HG02642 (cell line): ENCODE measurements around the gene LRRC4C.
A peak's percentile ranks its signal among the peaks of the same experiment; 100 is the strongest.

Experiments
- ATAC-seq: cut with Tn5 transposase; IDR thresholded peaks from one replicate; pipeline ENCODE4 v1.9.1; 2021; ENCODE audit warnings: mild to moderate bottlenecking; ENCODE audit not compliant: unreplicated experiment, poor library complexity

Gene LRRC4C

DNA sequence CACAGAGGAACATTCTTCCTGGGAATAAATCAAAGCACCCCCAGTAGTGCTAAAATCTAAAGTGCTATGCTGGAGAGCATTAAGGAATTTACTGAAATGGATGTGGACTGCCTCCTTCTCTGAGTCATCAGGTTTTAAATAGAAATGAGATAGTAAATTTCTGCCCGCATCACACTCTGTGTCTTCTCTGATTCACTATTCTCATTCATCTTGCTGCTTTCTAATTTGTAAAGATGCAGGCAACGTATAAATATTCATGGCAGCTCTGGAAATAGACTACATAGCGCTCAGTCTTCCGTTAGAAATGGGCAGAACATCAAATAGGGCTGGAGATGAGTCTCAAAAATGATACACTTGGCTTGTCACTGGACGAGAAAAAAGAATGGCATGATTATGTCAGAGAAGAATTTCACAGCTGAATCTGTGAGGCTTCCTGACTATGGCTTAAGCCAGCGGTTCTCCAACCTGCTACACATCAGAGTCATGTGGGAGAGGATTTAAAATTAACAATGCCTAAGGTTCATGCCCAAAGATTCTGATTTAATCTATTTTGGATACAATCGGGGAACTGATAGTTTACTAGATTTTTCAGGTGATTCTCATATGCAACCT, 178.2 kb downstream of the LRRC4C start:
- no peak for ATAC-seq

DNA sequence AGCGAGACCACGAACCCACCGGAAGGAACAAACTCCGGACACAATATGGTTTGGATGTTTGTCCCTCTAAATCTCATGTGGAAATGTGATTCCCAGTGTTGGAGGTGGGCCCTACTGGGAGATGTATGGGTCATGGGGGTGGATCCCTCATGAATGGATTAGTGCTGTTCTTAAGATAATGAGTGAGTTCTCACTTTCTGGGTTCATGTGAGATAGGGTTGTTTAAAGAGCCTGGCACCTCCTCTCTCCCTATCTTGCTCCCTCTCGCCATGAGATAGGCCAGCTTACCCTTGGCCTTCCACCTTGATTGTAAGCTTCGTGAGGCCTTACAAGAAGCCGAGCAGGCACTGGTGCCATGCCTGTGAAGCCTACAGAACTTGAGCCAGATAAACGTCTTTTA, 184.6 kb downstream of the LRRC4C start:
- ATAC-seq, result no peak

DNA sequence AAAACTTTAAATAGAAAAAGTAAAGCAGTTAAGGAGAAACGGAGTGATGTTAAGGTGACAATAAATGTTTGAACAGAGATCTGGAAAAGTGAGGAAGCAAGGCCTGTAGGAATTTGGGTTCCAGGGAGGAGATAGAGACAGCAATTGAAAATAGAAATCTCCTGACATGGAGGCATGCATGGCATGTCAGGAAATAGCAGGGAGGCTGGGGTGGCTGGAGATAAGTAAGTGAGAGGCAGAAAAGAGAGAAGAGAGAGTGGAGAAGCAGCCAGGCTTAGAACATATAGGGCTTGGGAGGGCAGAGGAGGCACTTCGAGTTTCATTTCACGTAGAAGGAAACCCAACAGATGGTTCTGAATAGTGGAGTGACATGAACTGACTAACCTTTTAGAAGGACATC, 185.5 kb downstream of the LRRC4C start:
- ATAC-seq, result no peak

DNA sequence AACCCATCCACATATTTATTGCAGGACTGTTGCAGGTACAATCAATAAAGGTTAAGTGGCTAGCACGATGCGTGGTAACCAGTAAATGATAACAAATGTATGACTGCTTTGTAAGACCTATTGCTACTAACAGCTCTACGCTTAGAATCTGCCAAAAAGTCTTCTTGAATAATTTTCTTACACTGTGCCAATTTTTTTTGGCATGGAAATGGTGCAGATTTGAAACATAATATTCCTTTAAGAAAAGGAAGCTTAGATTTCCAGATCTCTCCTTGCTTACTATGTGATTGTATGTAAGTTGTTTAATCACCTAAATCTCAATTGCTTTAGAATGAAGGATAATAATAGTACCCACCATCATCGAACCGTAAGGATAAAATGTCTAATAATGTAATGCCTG, 192.0 kb downstream of the LRRC4C start:
- ATAC-seq, result no peak

DNA sequence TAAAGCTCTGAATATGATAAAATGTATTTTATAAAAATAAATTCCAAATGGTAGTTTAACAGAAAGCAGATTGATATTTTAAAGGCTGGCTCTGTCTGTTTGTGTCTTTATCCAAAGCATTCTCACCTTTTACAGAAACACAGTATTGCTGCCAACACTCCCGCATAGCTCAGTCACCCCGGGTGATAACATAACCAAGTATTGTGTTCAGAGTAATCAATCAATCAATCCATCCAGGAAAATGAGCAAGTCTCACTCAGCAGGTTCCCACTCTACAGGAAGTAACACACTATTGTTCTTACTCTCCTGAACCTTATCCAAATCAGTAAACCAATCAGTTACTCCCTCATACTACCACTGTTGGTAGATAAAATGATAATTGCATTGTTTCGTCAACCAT, 203.4 kb downstream of the LRRC4C start:
- ATAC-seq, result no peak

DNA sequence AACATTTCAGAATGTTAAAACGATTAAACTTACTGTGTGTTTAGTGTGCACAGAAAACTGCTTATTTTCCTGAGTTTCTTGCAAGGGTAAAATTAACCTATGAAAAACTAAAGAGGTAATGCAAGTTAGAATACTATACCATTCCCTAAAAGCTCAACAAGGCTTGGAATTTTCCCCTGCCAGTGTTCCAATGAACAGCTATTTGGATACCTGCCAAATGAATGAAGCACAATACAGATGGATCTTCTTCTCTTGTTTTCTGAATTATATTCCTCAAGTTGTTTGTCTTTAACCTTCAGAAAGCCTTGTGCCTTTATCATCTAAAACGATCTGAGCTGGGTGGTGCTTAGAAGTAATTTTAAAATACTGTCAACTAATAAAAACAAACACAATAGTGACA, 204.5 kb downstream of the LRRC4C start:
- ATAC-seq, result no peak

DNA sequence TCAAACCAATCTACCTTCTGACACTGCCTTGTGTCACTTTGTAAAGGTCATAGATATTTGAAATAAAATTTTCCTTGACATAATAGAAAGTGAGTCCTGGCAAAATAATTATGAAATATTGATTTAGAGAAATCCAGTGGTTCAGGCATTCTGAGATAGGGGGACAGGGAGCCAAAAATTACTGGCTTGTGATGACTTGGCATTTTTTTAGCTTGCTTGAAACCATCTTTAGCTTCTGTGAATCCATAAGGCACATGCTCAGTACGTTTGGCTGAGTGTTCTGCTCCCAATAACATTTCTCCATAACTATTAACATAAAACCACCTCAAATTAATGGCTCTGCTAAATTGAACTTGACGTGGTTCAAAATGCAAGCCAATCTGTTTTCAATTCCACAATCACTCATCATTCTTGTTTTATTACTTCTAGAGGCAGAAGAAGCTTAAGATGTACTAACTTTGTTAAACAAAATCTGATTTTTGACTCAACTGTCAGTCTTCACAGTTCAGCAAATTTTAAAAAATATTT, 209.0 kb downstream of the LRRC4C start:
- no peak for ATAC-seq

DNA sequence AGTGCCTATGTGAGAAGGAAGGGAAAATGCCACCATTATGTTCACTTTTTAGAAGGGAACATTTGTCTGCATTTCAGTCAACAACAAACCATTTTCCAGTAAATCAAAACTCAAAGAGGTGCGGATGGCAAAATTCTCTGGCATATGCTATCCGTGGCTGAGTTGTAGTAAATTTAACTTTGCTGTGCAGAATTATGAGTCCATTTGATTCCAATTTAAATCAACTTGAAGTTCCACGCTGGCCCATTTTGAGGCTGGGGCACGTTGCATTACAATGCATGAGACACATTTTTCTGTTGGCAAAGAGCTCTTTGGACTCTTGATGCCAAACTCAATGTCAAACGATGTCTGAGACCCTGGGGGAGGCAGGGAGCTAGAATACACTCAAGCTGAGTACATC, 211.8 kb downstream of the LRRC4C start:
- no peak for ATAC-seq

DNA sequence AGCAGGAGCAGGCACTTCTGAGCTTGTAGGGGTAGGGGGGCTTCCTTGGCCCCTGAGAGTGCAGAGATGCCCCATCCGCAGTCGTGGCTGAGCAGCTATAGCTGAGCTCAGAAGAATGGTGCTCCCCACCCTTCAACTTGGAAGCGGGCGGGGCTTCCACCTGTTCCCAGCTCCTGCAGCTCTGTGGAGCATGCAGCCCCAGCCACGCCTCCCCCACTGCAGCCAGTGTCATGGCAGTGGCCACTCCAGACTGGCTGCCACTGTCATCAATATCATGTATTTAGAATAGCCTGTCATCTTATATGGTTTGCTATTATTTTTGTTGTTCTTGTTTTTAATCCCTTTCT, 213.1 kb downstream of the LRRC4C start:
- no peak for ATAC-seq

DNA sequence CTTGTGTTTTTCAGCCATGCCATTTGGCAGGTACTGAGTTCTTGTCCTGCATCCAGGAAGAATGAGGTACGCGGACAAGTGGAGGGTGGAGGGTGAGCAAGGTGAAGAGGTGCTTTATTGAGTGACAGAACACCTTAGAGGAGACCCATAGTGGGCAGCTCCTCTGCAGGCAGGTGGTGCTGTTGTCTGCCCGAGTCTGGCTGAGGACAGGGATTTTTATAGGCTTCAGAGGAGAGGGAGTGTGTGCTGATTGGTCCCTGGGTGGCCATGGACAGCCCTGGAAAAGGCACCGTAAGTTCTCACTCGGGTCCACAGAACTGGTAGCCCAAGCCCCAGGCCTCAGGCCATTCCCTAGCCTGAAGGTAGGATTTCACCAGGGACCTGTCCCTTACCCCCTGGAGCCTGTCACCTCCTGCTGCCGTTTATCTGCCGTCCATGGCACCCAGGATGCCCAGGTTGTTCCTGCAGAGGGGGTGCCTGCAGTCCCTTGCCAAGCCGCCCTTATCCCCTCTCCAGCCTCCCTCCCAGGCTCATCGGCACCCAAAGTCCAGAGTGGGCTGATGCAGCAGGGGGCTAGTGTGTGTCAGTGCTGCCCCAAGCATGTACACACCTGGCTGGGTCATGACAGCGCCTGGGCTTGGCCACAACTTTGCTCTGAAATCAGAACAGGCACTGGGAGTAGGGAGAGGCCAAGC, 213.6 kb downstream of the LRRC4C start:
- ATAC-seq, result no peak

DNA sequence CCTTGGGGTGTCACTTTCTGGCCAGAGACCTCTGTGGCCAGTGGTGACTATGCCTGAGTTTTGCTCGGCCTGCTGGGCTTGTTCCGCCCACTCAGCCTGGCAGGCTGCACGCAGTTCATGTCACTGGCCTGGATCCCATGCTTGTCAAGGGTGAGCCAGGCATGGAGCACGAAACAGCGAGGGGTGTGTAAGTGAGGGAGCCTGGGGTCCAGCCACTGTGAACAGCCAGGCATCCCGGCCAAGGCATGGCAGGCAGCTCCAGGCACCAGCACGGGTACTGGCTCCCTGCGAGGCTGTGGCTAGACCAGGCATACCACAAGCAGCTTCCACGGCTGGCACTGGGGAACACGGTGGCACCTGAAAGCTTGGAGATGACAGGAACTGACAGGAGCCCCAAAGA, 214.3 kb downstream of the LRRC4C start:
- no peak for ATAC-seq

DNA sequence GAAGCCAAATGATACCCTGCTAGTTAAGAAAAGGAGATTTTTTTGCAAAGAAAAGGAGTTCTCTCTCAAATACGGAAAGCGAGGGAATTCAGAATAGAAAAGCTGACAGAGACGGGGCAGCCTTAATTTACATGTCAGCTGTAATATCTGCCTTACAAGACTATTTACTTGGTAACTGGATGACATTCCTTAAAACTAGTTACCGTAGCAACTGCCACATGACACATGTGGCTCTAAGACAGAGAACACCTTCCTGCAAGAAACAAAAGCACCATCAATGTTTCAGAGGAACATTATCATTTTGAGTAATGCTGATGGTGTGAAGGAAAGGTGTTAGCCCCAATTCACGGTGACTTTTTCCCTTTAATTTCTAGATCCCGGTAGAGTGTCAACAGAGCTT, 222.1 kb downstream of the LRRC4C start:
- no peak for ATAC-seq

DNA sequence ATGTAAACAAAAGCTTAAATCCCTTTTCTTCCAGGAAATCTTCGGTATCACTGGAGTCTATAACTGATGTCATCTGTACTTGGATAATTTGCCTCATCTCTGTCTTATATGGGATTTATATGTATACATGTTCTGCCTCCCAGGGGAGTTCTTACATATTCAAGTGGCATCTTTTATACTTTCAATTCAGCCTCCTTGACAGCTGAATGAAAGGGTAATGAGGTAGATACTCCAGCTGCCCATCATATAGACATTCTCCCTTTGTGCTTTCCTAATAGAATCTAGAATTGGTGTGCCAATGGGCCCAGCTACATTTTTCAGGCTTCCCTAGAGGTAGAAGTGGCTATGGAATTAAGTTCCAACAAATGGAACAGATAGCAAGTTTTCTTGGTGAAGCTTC, 223.8 kb downstream of the LRRC4C start:
- ATAC-seq, result no peak

DNA sequence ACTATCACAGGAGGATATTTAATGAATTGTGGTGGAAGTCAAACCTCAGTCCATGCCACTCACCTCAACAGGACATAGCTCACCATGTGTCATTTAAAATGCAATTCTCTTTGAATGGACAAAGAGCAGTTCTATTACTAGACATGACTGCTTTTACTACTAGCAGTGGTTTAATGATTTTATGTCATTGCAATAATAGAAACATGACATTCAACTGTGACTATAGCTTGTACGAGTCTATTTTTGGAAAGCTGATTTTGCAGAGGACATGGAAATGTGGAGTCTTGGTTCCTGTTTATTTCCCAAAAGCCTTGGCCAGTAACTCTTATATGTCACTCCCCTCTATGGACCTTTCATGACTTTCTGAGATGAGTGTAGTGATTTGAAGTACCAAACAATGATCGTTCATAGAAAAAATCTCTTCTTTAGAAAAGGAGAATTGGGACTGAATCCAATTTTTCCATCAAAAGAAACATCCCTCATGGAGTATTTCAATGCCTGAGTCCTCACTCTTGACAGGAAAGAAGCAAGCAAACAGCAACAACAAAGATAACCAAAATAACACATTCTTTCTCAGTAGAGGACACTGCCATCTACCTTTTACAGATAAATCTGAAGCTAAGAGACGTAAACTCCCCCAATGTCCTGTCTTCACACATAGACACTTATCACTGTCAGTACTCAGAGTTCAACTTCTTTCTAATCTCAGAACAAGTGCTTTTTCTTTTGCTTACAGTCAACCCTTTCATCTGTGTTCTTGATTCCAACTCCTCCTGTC, 233.4 kb downstream of the LRRC4C start:
- no peak for ATAC-seq

DNA sequence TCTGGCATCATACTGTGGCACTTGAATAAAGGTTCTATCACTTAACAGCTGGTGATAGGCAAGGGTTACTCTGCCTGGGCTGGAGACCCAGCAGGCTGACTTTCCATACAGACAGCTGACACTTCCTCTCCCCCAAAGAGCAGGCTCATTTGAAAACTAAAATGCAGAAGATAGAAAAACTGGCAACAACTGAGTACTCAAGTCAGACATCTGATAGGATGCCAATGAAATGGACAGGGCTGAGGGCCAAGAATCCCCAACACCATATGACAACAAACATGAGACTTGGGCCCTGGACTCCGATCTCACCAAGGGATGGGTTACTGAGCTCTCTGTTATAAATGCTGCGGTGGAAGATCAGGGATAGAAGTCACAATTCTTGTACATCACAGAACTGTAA, 237.2 kb downstream of the LRRC4C start:
- no peak for ATAC-seq

DNA sequence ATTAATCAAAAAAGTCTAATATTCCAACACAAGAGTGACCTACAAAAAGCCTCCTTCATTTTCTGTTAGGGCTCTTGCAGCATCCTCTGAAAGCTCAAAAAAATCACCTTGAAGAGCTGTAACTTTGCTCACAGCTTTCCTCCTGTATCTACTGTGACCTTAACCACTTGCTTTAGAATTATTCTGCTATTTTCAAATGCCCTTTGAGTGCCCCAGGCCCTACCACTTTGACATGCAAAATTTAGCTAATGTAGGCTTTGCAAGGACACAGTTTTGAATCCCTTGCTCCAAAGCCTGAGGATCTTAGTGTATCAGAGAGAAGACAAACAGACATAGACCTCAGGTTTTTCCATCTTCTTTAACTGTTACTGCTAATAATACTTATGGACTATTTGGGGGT, 253.1 kb downstream of the LRRC4C start:
- ATAC-seq, result no peak

DNA sequence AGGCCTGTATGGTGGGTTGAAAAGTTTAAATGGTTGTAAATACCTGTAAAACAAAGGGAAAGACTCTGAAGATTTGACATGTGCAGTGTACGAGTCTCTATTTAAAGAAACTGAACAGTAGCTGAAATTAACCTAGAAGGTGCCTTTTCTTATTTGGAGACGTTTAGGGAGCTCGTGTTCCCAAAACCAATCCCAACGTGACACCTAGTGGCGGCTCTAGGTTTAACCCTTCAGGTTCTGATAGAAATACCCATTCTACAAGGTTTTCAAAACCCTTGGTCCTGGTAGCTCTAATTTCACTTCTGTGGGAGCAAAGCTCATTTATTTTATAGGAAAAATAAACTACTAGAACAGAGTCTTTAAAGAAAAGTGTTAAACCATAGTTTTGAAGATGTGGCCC, 258.3 kb downstream of the LRRC4C start:
- peak; percentile 62 for ATAC-seq

DNA sequence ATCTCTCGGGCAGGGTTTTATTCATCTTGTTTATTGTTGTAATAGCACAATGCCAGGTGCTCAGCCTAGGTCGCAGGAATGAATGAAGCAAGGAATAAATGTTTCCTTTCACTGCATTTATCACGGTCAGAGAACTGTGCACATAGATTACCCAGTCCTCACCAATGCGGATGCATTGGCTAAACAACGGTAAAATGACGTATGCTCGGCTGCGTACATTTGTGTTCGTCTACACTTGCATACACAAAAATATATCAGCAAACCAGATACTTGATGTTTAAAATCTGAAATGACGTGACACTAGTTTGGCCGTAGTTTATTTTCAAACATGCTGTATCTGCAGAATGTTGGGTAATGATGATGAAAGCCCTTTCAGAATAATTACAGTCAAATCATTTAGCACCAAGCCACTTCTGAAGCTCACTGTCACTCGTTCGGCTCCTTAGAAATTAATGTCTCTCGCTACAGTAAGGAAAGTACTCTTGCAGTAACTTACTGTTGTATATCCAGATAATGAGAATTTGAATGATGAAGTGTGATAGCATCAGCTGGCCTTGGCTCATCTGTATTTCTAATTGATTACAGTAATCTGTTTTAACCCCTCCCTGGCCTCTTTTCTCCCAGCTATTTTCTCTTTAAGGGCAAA, 268.9 kb downstream of the LRRC4C start:
- ATAC-seq, result no peak

DNA sequence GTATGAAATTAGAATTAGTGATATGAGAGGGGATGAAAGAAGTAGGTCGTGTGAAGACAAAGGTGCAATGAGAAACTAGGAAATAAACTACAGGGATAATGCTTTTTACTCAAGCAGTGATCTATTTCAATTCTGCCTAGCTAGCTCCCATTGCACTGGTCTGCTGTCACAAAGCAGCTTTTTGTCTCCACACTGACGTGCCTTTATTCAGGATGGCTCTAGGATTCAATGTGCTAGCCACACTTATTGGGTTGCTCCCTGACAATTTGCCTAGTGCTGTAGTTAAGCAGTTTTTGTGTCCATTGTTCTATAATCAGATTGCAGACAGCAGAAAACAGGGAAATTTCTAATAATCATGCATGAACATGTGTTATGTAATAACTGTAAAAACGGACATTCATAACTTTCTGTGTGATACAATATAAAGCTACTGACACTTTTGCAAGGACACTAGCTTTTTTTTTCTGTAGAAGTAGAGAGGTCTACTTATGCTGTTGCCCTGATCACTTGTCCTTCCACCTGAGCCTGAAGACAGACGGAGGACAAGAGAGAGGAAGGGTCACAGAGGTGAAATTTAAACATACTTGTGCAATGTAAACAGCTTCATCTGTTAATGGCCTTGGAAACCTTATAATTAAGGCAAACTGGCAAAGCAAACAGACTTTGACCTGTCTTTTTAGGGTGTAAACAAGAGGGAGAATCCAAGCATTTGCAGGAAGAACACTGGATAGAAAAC, 269.6 kb downstream of the LRRC4C start:
- ATAC-seq, result no peak

DNA sequence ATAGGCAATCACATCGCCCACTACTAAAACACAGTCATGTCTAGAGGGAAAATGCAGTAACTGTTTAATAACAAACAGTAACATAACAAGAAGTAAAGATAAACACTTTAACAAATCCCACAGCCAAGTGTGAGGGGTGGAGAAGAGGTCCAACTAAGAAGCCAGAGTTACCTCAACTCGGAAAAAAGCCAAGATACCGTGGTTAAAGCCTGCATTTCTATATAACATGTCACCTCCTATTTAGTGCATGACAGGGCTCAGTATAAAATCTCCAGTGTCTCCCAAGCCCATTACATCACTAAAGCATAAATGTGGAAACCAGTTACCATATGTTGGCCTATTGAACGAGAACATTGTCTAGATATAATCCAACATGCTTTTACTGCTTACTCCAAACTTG, 281.7 kb downstream of the LRRC4C start:
- no peak for ATAC-seq
